ENCODE results near the gene SAA4. TPM values are rescaled to one million over a fixed set of nuclear protein-coding genes. Genes with fewer than 3 reads are reported as not detected.

Gene SAA4
- total and polyA plus RNA-seq, 2 of the 8 experiments (the other 6 are each of a cell fraction or from before 2014, with no cell fraction given), result not detected

- Histone ChIP-seq H3K36me3 (ENCODE audit: control insufficient read depth in 2 of 4, insufficient read depth in 4 of 4, low read length in 3 of 4) (peaks cover 8 to 76% (median 45%) of the 10 kb centered on the region in 4 experiments), H2AFZ (ENCODE audit: low read length) (no peak overlapping the region), H3K79me1 (ENCODE audit: low read depth, low read length) (no peaks in the 10 kb centered on the region), H2BK5ac (ENCODE audit: low read depth, low read length) (no peak overlapping the region), H3K23ac (ENCODE audit: insufficient read length) (no peak overlapping the region), H2BK20ac (ENCODE audit: low read length) (no peak overlapping the region), H2BK15ac (ENCODE audit: low read length) (no peak overlapping the region), H2BK12ac (ENCODE audit: low read depth, low read length) (no peak overlapping the region), H3K27me3 (replicated peaks in 1 of 4; ENCODE audit: control insufficient read depth in 3 of 4, extremely low read depth in 1 of 4, insufficient read depth in 3 of 4, low read length in 3 of 4) (no peaks in the 10 kb centered on the region), H4K20me1 (replicated peaks in 1 of 2; ENCODE audit: control insufficient read depth in 1 of 2, insufficient read depth in 2 of 2, low read length in 2 of 2) (no peaks in the 10 kb centered on the region), H3K23me2 (ENCODE audit: low read depth, low read length) (no peaks in the 10 kb centered on the region), H3K79me2 (ENCODE audit: control insufficient read depth in 1 of 2, insufficient read depth in 2 of 2, low read length in 2 of 2) (no peaks in the 10 kb centered on the region), H3K4me1 (replicated peaks in 1 of 4; ENCODE audit: control insufficient read depth in 3 of 4, insufficient read depth in 4 of 4, low read length in 3 of 4) (no peaks in the 10 kb centered on the region), H3K4ac (replicated peaks; ENCODE audit: insufficient read length, low read depth, low read length) (no peak overlapping the region), H4K5ac (ENCODE audit: insufficient read length, low read depth, low read length) (no peak overlapping the region), H3K56ac (replicated peaks; ENCODE audit: insufficient read length, low read depth, low read length) (no peak overlapping the region), H3K18ac (ENCODE audit: extremely low read depth, low read length) (no peak overlapping the region), H4K8ac (ENCODE audit: extremely low read depth, insufficient read depth, low read length) (no peak overlapping the region), H2BK120ac (replicated peaks; ENCODE audit: low read depth, low read length) (no peak overlapping the region), H3K4me2 (ENCODE audit: insufficient read depth in 1 of 2, low read depth in 2 of 2, low read length in 2 of 2) (no peak overlapping the region), H4K91ac (replicated peaks; ENCODE audit: insufficient read length, low read length) (no peak overlapping the region), H3K14ac (ENCODE audit: insufficient read length) (no peak overlapping the region), H3K9me3 (ENCODE audit: insufficient read depth in 2 of 2, low read depth in 1 of 2, low read length in 1 of 2) (no peaks in the 10 kb centered on the region), H3K9ac (replicated peaks in 1 of 4; ENCODE audit: extremely low read depth in 1 of 4, low read depth in 3 of 4, low read length in 3 of 4) (no peak overlapping the region), H3K4me3 (ENCODE audit: extremely low read depth in 1 of 4, insufficient read depth in 2 of 4, low read depth in 3 of 4, low read length in 4 of 4) (no peak overlapping the region), H3K27ac (ENCODE audit: low read depth, low read length) (no peak overlapping the region), H2AK5ac (ENCODE audit: low read depth, low read length) (no peak overlapping the region)
- no peak for FAIRE-seq
- no peak for TF ChIP-seq NRF1 (IDR thresholded peaks at IDR 0.05; ENCODE audit: low read depth, low read length)
- no peak for TF ChIP-seq RNF2 (IDR thresholded peaks at IDR 0.05; ENCODE audit: borderline replicate concordance, low read depth, low read length, missing control alignments, poor library complexity, severe bottlenecking)
- TF ChIP-seq TAF1 (IDR thresholded peaks at IDR 0.05; ENCODE audit: low read depth, low read length), result no peak
- no peak for TF ChIP-seq POU5F1 (IDR thresholded peaks at IDR 0.05; ENCODE audit: low read depth, low read length)
- TF ChIP-seq SUZ12 (IDR thresholded peaks at IDR 0.05; ENCODE audit: low read length), result no peak
- no peak for TF ChIP-seq SP4 (IDR thresholded peaks at IDR 0.05; ENCODE audit: low read length)
- TF ChIP-seq MAX (IDR thresholded peaks at IDR 0.05), result no peak
- TF ChIP-seq USF2 (IDR thresholded peaks at IDR 0.05; ENCODE audit: low read length), result no peak
- TF ChIP-seq RFX5 (IDR thresholded peaks at IDR 0.05; ENCODE audit: borderline replicate concordance, low read depth, low read length), result no peak
- no peak for TF ChIP-seq SP1 (IDR thresholded peaks at IDR 0.05; ENCODE audit: low read depth, low read length)
- no peak for TF ChIP-seq RBBP5 (IDR thresholded peaks at IDR 0.05; ENCODE audit: borderline replicate concordance, low read depth, low read length)
- TF ChIP-seq TEAD4 (IDR thresholded peaks at IDR 0.05; ENCODE audit: low read depth, low read length), result no peak
- no peak for TF ChIP-seq KDM1A (IDR thresholded peaks at IDR 0.05; ENCODE audit: borderline replicate concordance, low read length)
- no peak for TF ChIP-seq GABPA (IDR thresholded peaks at IDR 0.05; ENCODE audit: borderline replicate concordance, insufficient read depth, low read length)
- WGBS, 2 experiments (ENCODE audit: extremely low coverage in 1 of 2, insufficient coverage in 1 of 2, insufficient read length in 1 of 2, insufficient replicate concordance in 2 of 2, low coverage in 1 of 2, low lambda C conversion rate in 2 of 2, missing lambda C conversion rate in 1 of 2), result 89% methylated on average over 2 of the region's 2 CpGs; no CpG with 5 or more reads in 1 of the 2 experiments
- no peak for DNase-seq (ENCODE audit: low read depth in 1 of 2, low spot score in 2 of 2)
- ChIA-PET CTCF (ENCODE audit: partially characterized antibody) (interaction anchor here (0.6 to 1.2 kb wide), 3 partner anchors 9 to 167 kb away, joined by 3 read pairs; no protein-coding TSS in a partner anchor), POLR2A (ENCODE audit: partially characterized antibody) (no interaction called here)
Observed at GRCh38 chr11:18282626-18283025, 46.0 kb upstream of the SAA4 start.
